Measurements from ENCODE around the gene FNDC5. TPM values are rescaled to one million over a fixed set of nuclear protein-coding genes. Genes with fewer than 3 reads are reported as not detected.

Gene FNDC5
- total and polyA plus RNA-seq, 2 experiments from 2014 or later, result 1.0 to 1.7 TPM

- peaks cover 6% of the 10 kb centered on the region for H4K20me1 ChIP-seq (replicated peaks; ENCODE audit: insufficient read depth)
- TF ChIP-seq ZNF114 (CRISPR knock-in tag; IDR thresholded peaks at IDR 0.05) (no peak), EZH2phosphoT487 (IDR thresholded peaks at IDR 0.05; ENCODE audit: unreplicated experiment) (no peak), STAT1 (IDR thresholded peaks at IDR 0.05; ENCODE audit: unreplicated experiment) (no peak), EZH2 (IDR thresholded peaks at IDR 0.05; ENCODE audit: low read depth, unreplicated experiment) (no peak), JUNB (IDR thresholded peaks at IDR 0.05; ENCODE audit: unreplicated experiment) (no peak), ZNF331 (CRISPR knock-in tag; IDR thresholded peaks at IDR 0.05; ENCODE audit: low read depth) (no peak), REST (IDR thresholded peaks at IDR 0.05; ENCODE audit: unreplicated experiment) (no peak), POLR2AphosphoS5 (IDR thresholded peaks at IDR 0.05; ENCODE audit: low read depth) (no peak), CREB1 (CRISPR knock-in tag; IDR thresholded peaks at IDR 0.05; ENCODE audit: low read depth) (no peak), CTCF (conservative IDR thresholded peaks at IDR 0.05; ENCODE audit: low read depth in 2 of 2) (no peak), NANOG (IDR thresholded peaks at IDR 0.05; ENCODE audit: borderline replicate concordance) (no peak), ZNF462 (CRISPR knock-in tag; IDR thresholded peaks at IDR 0.05) (no peak), ETS1 (IDR thresholded peaks at IDR 0.05) (no peak)
- no peaks in the 10 kb centered on the region for H3K9me2 ChIP-seq (ENCODE audit: insufficient read depth)
- no peak overlapping the region for H3K4me2 ChIP-seq
- ATAC-seq (no peak), DNase-seq (ENCODE audit: low spot score) (no peak)
- peaks cover 22% of the 10 kb centered on the region for H3K4me1 Mint-ChIP-seq
- peaks cover 7% of the 10 kb centered on the region; the same call in 1 of the 2 replicates for H3F3A ChIP-seq (replicated peaks; ENCODE audit: low read depth)
- no peak overlapping the region for H3K27ac ChIP-seq (ENCODE audit: low read depth)
- H3K4me3 Mint-ChIP-seq, result no peak overlapping the region
- H3K79me2 ChIP-seq (replicated peaks; ENCODE audit: insufficient read depth), result no peaks in the 10 kb centered on the region
- peaks cover 7% of the 10 kb centered on the region; the same call in 1 of the 3 replicates for H3K36me3 Mint-ChIP-seq (ENCODE audit: low read depth)
- peaks cover 45% of the 10 kb centered on the region for H3K27me3 Mint-ChIP-seq (ENCODE audit: insufficient read depth, low read depth, poor library complexity)
- peaks cover 5% of the 10 kb centered on the region; the same call in 2 of the 3 replicates for H3K9me3 Mint-ChIP-seq
- no peak overlapping the region for H3K27ac Mint-ChIP-seq
- H3K36me3 ChIP-seq (ENCODE audit: insufficient read depth), result no peaks in the 10 kb centered on the region
- H3K4me1 ChIP-seq (ENCODE audit: insufficient read depth), result peaks cover 10% of the 10 kb centered on the region
- peaks cover 64% of the 10 kb centered on the region for H3K27me3 ChIP-seq (ENCODE audit: insufficient read depth)
- H3K4me3 ChIP-seq, result no peak overlapping the region
- no peak overlapping the region for H2AFZ ChIP-seq
Observed at GRCh38 chr1:32887623-32888022, 16.9 kb upstream of the FNDC5 start.

Measured in GM23338 (cell line).